Calu3 (cell line): ENCODE measurements around the gene HIVEP3. TPM values are rescaled to one million over a fixed set of nuclear protein-coding genes. Genes with fewer than 3 reads are reported as not detected.

ENCODE experiments used
- BruUV-seq: library from RNA; stranded (reverse); fragments of 400-500 nt; replicated peaks from 2 replicates; lab custom pipeline; 2021; lab: Mats Ljungman, UMichigan
- CTCF ChIA-PET: fragments of 300-600 bp; sonication (Branson Sonifier 250); formaldehyde crosslinking; loops from one replicate; lab custom pipeline; 2022; ENCODE audit warnings: antibody characterized with exemption; lab: Charles Lee
- DNase-seq: peaks from one replicate; pipeline ENCODE4 v3.0.0; 2022
- H3K27ac Mint-ChIP-seq: one replicate; pipeline ENCODE4 v1.8.0; 2022; ENCODE audit warnings: mixed read lengths; ENCODE audit not compliant: unreplicated experiment
- H3K27me3 Mint-ChIP-seq: one replicate; pipeline ENCODE4 v1.8.0; 2022; ENCODE audit warnings: mixed read lengths; ENCODE audit not compliant: unreplicated experiment
- H3K36me3 Mint-ChIP-seq: one replicate; pipeline ENCODE4 v1.8.0; 2022; ENCODE audit warnings: mild to moderate bottlenecking, moderate library complexity, mixed read lengths; ENCODE audit not compliant: insufficient read depth, unreplicated experiment
- H3K4me1 Mint-ChIP-seq: one replicate; pipeline ENCODE4 v1.8.0; 2022; ENCODE audit warnings: mild to moderate bottlenecking, low read depth, mixed read lengths; ENCODE audit not compliant: unreplicated experiment
- H3K4me3 Mint-ChIP-seq: one replicate; pipeline ENCODE4 v1.8.0; 2022; ENCODE audit warnings: mild to moderate bottlenecking, low read depth, moderate library complexity, mixed read lengths; ENCODE audit not compliant: unreplicated experiment
- H3K9me3 Mint-ChIP-seq: one replicate; pipeline ENCODE4 v1.8.0; 2022; ENCODE audit warnings: low read depth, mixed read lengths; ENCODE audit not compliant: unreplicated experiment
- intact Hi-C: fragments of 100-400 bp; cut with micrococcal nuclease; formaldehyde crosslinking; loops from one replicate; pipeline ENCODE4 v1.10.0; 2022; ENCODE audit not compliant: unreplicated experiment
- total RNA-seq: library from RNA; stranded (reverse); gene quantifications from 2 replicates; pipeline ENCODE4 v1.2.3, GENCODE V29; 2022
- TF ChIP-seq, protein P1 (sequence below): fragments of 200-600 bp; IDR thresholded peaks from one replicate; pipeline ENCODE4 v1.8.0; 2022; ENCODE audit warnings: antibody characterized with exemption; ENCODE audit not compliant: unreplicated experiment

Gene HIVEP3
- total RNA-seq, 1 experiment from 2014 or later = 9.0 TPM

GRCh38 chr1:41566969-41567368 lies 351.8 kb downstream of the HIVEP3 start:
- CTCF ChIA-PET = no interaction called here
- Mint-ChIP-seq H3K27ac (no peak overlapping the region), H3K27me3 (peaks cover 28% of the 10 kb centered on the region), H3K4me1 (no peaks in the 10 kb centered on the region), H3K4me3 (no peak overlapping the region), H3K9me3 (no peaks in the 10 kb centered on the region), H3K36me3 (no peaks in the 10 kb centered on the region)
- intact Hi-C loops = no loop called here
- no TSS peak for BruUV-seq
- TF ChIP-seq, protein P1, sequence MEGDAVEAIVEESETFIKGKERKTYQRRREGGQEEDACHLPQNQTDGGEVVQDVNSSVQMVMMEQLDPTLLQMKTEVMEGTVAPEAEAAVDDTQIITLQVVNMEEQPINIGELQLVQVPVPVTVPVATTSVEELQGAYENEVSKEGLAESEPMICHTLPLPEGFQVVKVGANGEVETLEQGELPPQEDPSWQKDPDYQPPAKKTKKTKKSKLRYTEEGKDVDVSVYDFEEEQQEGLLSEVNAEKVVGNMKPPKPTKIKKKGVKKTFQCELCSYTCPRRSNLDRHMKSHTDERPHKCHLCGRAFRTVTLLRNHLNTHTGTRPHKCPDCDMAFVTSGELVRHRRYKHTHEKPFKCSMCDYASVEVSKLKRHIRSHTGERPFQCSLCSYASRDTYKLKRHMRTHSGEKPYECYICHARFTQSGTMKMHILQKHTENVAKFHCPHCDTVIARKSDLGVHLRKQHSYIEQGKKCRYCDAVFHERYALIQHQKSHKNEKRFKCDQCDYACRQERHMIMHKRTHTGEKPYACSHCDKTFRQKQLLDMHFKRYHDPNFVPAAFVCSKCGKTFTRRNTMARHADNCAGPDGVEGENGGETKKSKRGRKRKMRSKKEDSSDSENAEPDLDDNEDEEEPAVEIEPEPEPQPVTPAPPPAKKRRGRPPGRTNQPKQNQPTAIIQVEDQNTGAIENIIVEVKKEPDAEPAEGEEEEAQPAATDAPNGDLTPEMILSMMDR = no peak
- no peak for DNase-seq

DNA sequence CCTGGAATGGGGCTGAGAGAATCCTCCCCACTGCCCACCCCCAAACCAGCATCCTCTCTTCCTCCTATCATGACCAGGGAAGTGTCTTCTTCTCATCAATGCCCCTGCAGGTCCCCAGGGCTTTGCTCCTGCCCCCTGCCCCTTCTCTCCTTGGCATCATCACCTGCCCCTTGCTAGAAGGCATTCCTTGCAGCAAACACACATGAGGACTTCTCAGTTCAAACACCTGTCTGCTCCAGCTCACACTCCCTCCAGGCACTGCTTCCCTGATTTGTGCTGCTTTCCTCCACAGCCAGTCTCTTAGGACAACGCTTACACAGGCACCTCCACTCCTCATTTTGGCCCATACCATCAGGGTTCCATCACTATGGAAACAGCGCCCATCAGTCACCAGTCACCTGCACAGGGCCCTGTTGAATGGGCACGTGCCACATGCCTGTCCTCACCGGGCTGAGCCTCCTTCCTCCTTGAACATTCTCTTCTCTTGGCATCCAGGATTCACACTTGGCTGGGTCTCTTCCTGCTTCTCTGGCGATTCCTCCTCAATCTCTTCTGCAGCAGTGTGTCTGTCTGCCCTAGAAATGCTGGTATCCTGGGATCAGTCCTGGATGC lies 352.3 kb downstream of the HIVEP3 start:
- DNase-seq = no peak
- H3K9me3 Mint-ChIP-seq = no peaks in the 10 kb centered on the region
- TF ChIP-seq, protein P1 = no peak
- no TSS peak for BruUV-seq
- CTCF ChIA-PET = no interaction called here
- no peaks in the 10 kb centered on the region for H3K36me3 Mint-ChIP-seq
- H3K27ac Mint-ChIP-seq = no peak overlapping the region
- peaks cover 31% of the 10 kb centered on the region for H3K27me3 Mint-ChIP-seq
- H3K4me3 Mint-ChIP-seq = no peak overlapping the region
- intact Hi-C loops = no loop called here
- no peaks in the 10 kb centered on the region for H3K4me1 Mint-ChIP-seq

DNA sequence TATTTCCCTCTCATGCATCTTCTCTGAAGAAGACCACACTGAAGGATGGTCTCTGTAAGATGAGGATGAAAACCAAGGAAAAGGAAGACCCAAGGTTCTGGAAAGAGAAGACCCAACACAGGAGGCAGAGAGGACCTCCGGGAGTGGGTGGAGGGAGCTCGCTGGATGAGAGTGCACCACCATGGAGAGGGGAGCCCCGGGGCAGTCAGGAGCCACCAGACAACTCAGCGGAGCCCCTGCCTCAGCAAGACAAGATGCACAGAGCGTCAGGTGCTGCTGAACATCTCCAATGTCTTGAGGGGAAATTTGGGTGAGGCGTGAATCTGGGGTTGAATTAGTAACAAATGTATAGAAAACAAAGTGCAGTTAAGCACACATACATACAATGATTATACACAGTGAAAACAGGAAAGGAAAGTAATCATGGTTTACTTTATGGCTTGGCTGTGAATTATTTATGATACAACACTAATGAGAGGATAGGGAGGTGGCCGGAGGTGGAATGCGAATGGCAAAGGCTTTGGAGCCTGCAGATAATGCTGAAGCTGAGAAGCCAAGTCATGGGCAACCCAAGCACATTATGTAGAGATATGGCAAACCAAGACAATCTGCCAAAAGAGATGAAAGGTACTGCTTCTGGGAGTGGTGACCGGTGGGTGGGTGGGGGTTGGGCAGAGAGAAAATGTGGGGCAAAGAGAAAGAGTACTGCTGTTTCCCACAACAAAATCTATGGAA lies 353.8 kb downstream of the HIVEP3 start:
- no peak overlapping the region for H3K4me3 Mint-ChIP-seq
- no peak for DNase-seq
- no peaks in the 10 kb centered on the region for H3K36me3 Mint-ChIP-seq
- TF ChIP-seq, protein P1 = no peak
- H3K27me3 Mint-ChIP-seq = peaks cover 31% of the 10 kb centered on the region
- intact Hi-C loops = no loop called here
- no peaks in the 10 kb centered on the region for H3K4me1 Mint-ChIP-seq
- BruUV-seq = no TSS peak
- H3K9me3 Mint-ChIP-seq = no peaks in the 10 kb centered on the region
- CTCF ChIA-PET = no interaction called here
- H3K27ac Mint-ChIP-seq = no peak overlapping the region

GRCh38 chr1:41562328-41562727 lies 356.4 kb downstream of the HIVEP3 start:
- BruUV-seq = no TSS peak
- CTCF ChIA-PET = no interaction called here
- intact Hi-C loops = no loop called here

More at GRCh38 chr1:41562328-41562727, 356.4 kb downstream of the HIVEP3 start:
- TF ChIP-seq, protein P1 = no peak
- no peak for DNase-seq
- Mint-ChIP-seq H3K4me3 (no peak overlapping the region), H3K27me3 (peaks cover 31% of the 10 kb centered on the region), H3K9me3 (no peaks in the 10 kb centered on the region), H3K4me1 (no peaks in the 10 kb centered on the region), H3K27ac (no peak overlapping the region), H3K36me3 (peaks cover 6% of the 10 kb centered on the region)
